KMS-11 (cell line): ENCODE results near the gene CKLF.

Source experiments
- H2AFZ ChIP-seq: fragments of 200-600 bp; sonication (generic); 2 replicates; pipeline ENCODE4 v1.6.1; 2016; ENCODE audit warnings: antibody characterized with exemption, mixed run types, low read depth
- H3K27ac ChIP-seq: fragments of 200-600 bp; sonication (generic); 2 replicates; pipeline ENCODE4 v1.6.1; 2016; ENCODE audit warnings: mild to moderate bottlenecking, mixed run types
- H3K27me3 ChIP-seq: fragments of 200-600 bp; sonication (generic); 2 replicates; pipeline ENCODE4 v1.6.1; 2017; ENCODE audit warnings: mild to moderate bottlenecking, low read depth, mixed run types, moderate library complexity; ENCODE audit not compliant: insufficient read depth
- H3K36me3 ChIP-seq: fragments of 200-600 bp; sonication (generic); 2 replicates; pipeline ENCODE4 v1.6.1; 2017; ENCODE audit warnings: mild to moderate bottlenecking, mixed run types; ENCODE audit not compliant: insufficient read depth
- H3K4me1 ChIP-seq: fragments of 200-600 bp; sonication (generic); 2 replicates; pipeline ENCODE4 v1.6.1; 2016; ENCODE audit warnings: mild to moderate bottlenecking, low read depth, mixed run types; ENCODE audit not compliant: poor library complexity, severe bottlenecking
- H3K4me2 ChIP-seq: fragments of 200-600 bp; sonication (generic); 2 replicates; pipeline ENCODE4 v1.7.0; 2016; ENCODE audit warnings: mild to moderate bottlenecking, mixed run types
- H3K4me3 ChIP-seq: fragments of 200-600 bp; sonication (generic); IDR thresholded peaks from 2 replicates; pipeline ENCODE4 v1.6.1; 2017; ENCODE audit warnings: low read depth, low read length, mixed read lengths; ENCODE audit not compliant: insufficient read depth
- H3K79me2 ChIP-seq: fragments of 200-600 bp; sonication (generic); 2 replicates; pipeline ENCODE4 v1.6.1; 2016; ENCODE audit warnings: low read depth, mixed run types; ENCODE audit not compliant: insufficient read depth
- H3K9ac ChIP-seq: fragments of 200-600 bp; sonication (generic); 2 replicates; pipeline ENCODE4 v1.6.1; 2016; ENCODE audit warnings: mild to moderate bottlenecking, mixed run types
- H4K20me1 ChIP-seq: fragments of 200-600 bp; sonication (generic); 2 replicates; pipeline ENCODE4 v1.6.1; 2016; ENCODE audit warnings: mild to moderate bottlenecking, mixed run types; ENCODE audit not compliant: insufficient read depth
- CTCF ChIP-seq: fragments of 200-600 bp; sonication (generic); conservative IDR thresholded peaks from 2 replicates; pipeline ENCODE4 v1.6.1; 2017; ENCODE audit warnings: low read depth, mild to moderate bottlenecking, antibody characterized with exemption, low read length, moderate library complexity, mixed read lengths

The CKLF gene

DNA sequence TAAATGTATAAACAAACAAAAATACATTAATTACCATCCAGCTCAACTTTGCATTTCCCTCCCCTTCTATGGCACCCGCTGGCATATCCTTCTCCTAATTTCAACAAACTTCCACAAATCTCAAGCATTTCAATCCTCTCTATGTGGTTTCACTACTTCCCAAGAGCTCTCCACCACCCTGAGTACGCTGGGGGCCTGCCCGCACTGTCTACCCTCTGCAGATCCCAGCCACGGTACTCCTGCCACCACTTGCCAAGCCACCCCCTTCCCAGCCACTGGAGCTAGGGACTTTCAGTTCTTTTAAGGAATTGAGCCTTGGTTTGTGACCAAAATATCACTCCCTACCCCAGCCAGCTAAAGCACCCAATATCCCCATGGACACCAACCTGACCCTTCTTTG, 4.3 kb upstream of the CKLF start:
- no peak overlapping the region for H3K27ac ChIP-seq
- H3K4me3 ChIP-seq: no peak overlapping the region
- no peaks in the 10 kb centered on the region for H3K27me3 ChIP-seq
- H3K4me2 ChIP-seq: no peak overlapping the region
- no peaks in the 10 kb centered on the region for H4K20me1 ChIP-seq
- peaks cover 37% of the 10 kb centered on the region for H3K4me1 ChIP-seq
- TF ChIP-seq CTCF: no peak
- peaks cover 4% of the 10 kb centered on the region for H3K79me2 ChIP-seq
- no peak overlapping the region for H3K9ac ChIP-seq
- no peak overlapping the region for H2AFZ ChIP-seq
- no peaks in the 10 kb centered on the region for H3K36me3 ChIP-seq

- H3K27ac ChIP-seq: no peak overlapping the region
- peak overlapping the region; percentile 75; the same call in 1 of the 2 replicates for H3K4me2 ChIP-seq
- H2AFZ ChIP-seq: peak overlapping the region; percentile 82; the same call in 1 of the 2 replicates
- no peak for TF ChIP-seq CTCF
- H3K79me2 ChIP-seq: peaks cover 12% of the 10 kb centered on the region
- H4K20me1 ChIP-seq: no peaks in the 10 kb centered on the region
- H3K36me3 ChIP-seq: no peaks in the 10 kb centered on the region
- no peaks in the 10 kb centered on the region for H3K27me3 ChIP-seq
- H3K9ac ChIP-seq: no peak overlapping the region
- H3K4me3 ChIP-seq: no peak overlapping the region
- peaks cover 44% of the 10 kb centered on the region for H3K4me1 ChIP-seq
Measured at GRCh38 chr16:66548868-66549267, 3.5 kb upstream of the CKLF start.

GRCh38 chr16:66549284-66550131, 2.9 kb upstream of the CKLF start, which contains the start of gene TK2:
TSS of gene TK2 (minus strand) at chr16:66550122. CDS start at chr16:66550061, 61 bp downstream.
- peak within 1 kb of the TSS; percentile 88 for H3K9ac ChIP-seq
- no peak within 1 kb of the TSS for H3K4me3 ChIP-seq
- peaks cover 19% of the 10 kb centered on the region for H3K79me2 ChIP-seq
- H3K27ac ChIP-seq: peak within 1 kb of the TSS; percentile 67
- H2AFZ ChIP-seq: peak within 1 kb of the TSS; percentile 82
- H3K36me3 ChIP-seq: no peaks in the 10 kb centered on the region
- no peaks in the 10 kb centered on the region for H3K27me3 ChIP-seq
- TF ChIP-seq CTCF: no peak
- H3K4me1 ChIP-seq: peaks cover 50% of the 10 kb centered on the region
- peak within 1 kb of the TSS; percentile 75 for H3K4me2 ChIP-seq
- no peaks in the 10 kb centered on the region for H4K20me1 ChIP-seq

DNA sequence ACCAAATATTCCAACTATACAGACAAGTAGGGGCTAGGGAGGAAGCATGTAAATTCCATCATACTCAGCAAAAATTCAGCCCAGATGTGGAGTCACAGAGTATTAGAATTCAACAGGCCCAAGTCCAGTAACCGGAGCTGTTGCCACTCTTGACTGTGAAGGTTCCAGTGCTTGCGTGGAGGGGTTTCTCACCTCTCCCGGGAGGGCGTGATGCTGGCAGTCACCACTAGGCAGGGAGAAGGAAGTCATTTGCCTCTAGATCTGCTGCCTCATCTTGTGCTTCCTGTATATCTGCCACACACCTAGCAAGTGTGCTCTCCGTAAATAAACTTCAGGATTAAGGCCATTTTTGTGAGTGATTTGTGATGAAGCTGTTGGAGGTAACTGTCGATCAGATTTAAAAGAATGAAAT, 1.0 kb upstream of the CKLF start:
- Histone ChIP-seq H3K27ac (peak overlapping the region; percentile 73), H3K4me2 (peak overlapping the region; percentile 93), H4K20me1 (no peaks in the 10 kb centered on the region), H3K27me3 (no peaks in the 10 kb centered on the region), H3K36me3 (no peaks in the 10 kb centered on the region), H2AFZ (peak overlapping the region; percentile 82), H3K4me3 (no peak overlapping the region), H3K4me1 (peaks cover 67% of the 10 kb centered on the region), H3K9ac (no peak overlapping the region), H3K79me2 (peaks cover 36% of the 10 kb centered on the region)
- peak; percentile 50; the same call in 1 of the 2 replicates for TF ChIP-seq CTCF
